ENCODE results near the gene ANO1.
A peak's percentile ranks its signal among the peaks of the same experiment; 100 is the strongest.

The ANO1 gene

GRCh38 chr11:70189622-70190021 is 111.5 kb downstream of the ANO1 start:
- no peaks in the 10 kb centered on the region for H3F3A ChIP-seq (ENCODE audit: insufficient read depth, low read length)
- no peak overlapping the region for H2AFZ ChIP-seq (ENCODE audit: low read length)
- no peak for DNase-seq
- TF ChIP-seq EZH2 (optimal IDR thresholded peaks at IDR 0.05; ENCODE audit: low read depth, low read length) (no peak), EZH2phosphoT487 (IDR thresholded peaks at IDR 0.05; ENCODE audit: low read length) (no peak), CTCF (IDR thresholded peaks at IDR 0.05; ENCODE audit: low read length) (no peak)
- no peak overlapping the region for H3K27ac ChIP-seq (ENCODE audit: low read length)
- no peaks in the 10 kb centered on the region for H3K36me3 ChIP-seq (replicated peaks; ENCODE audit: insufficient read depth, low read length)
- H3K4me2 ChIP-seq (ENCODE audit: low read depth, low read length), result no peak overlapping the region
- H3K9ac ChIP-seq (ENCODE audit: low read length), result no peak overlapping the region
- no peak overlapping the region for H3K4me3 ChIP-seq (ENCODE audit: low read length)
- no peaks in the 10 kb centered on the region for H4K20me1 ChIP-seq (ENCODE audit: insufficient read depth, low read length)
- no peaks in the 10 kb centered on the region for H3K79me2 ChIP-seq (ENCODE audit: low read length)
- no peaks in the 10 kb centered on the region for H3K4me1 ChIP-seq (ENCODE audit: low read length)
- H3K9me3 ChIP-seq (replicated peaks; ENCODE audit: insufficient read depth, low read length), result no peaks in the 10 kb centered on the region
- no peaks in the 10 kb centered on the region for H3K9me2 ChIP-seq (replicated peaks; ENCODE audit: insufficient read depth, low read length)
- peaks cover 68% of the 10 kb centered on the region for H3K27me3 ChIP-seq (replicated peaks; ENCODE audit: insufficient read depth, low read length)

GRCh38 chr11:70191495-70192140 is 113.5 kb downstream of the ANO1 start:
- no peaks in the 10 kb centered on the region for H3K36me3 ChIP-seq (replicated peaks; ENCODE audit: insufficient read depth, low read length)
- TF ChIP-seq CTCF (IDR thresholded peaks at IDR 0.05; ENCODE audit: low read length) (peak; percentile 82), EZH2 (optimal IDR thresholded peaks at IDR 0.05; ENCODE audit: low read depth, low read length) (no peak)
- H3K9ac ChIP-seq (ENCODE audit: low read length), result no peak overlapping the region
- no peaks in the 10 kb centered on the region for H3K4me1 ChIP-seq (ENCODE audit: low read length)
- peak; percentile 61 for DNase-seq
- no peak overlapping the region for H3K27ac ChIP-seq (ENCODE audit: low read length)
- no peak overlapping the region for H3K4me3 ChIP-seq (ENCODE audit: low read length)
- H3K9me2 ChIP-seq (replicated peaks; ENCODE audit: insufficient read depth, low read length), result no peaks in the 10 kb centered on the region
- 0 out of 2 replicates have a peak overlapping the region, but pooled peaks have one; percentile 24 for H2AFZ ChIP-seq (ENCODE audit: low read length)
- no peaks in the 10 kb centered on the region for H3K9me3 ChIP-seq (replicated peaks; ENCODE audit: insufficient read depth, low read length)
- no peaks in the 10 kb centered on the region for H3K79me2 ChIP-seq (ENCODE audit: low read length)
- H3K27me3 ChIP-seq (replicated peaks; ENCODE audit: insufficient read depth, low read length), result peaks cover 56% of the 10 kb centered on the region
- no peaks in the 10 kb centered on the region for H3F3A ChIP-seq (ENCODE audit: insufficient read depth, low read length)
- no peaks in the 10 kb centered on the region for H4K20me1 ChIP-seq (ENCODE audit: insufficient read depth, low read length)
- peak overlapping the region; percentile 29; the same call in 1 of the 2 replicates for H3K4me2 ChIP-seq (ENCODE audit: low read depth, low read length)

- H3K79me2 ChIP-seq (ENCODE audit: low read length), result no peaks in the 10 kb centered on the region
- no peak overlapping the region for H3K9ac ChIP-seq (ENCODE audit: low read length)
- no peak for DNase-seq
- H3K9me3 ChIP-seq (replicated peaks; ENCODE audit: insufficient read depth, low read length), result no peaks in the 10 kb centered on the region
- TF ChIP-seq EZH2phosphoT487 (IDR thresholded peaks at IDR 0.05; ENCODE audit: low read length), result no peak
- no peak for TF ChIP-seq EZH2 (optimal IDR thresholded peaks at IDR 0.05; ENCODE audit: low read depth, low read length)
- no peak for TF ChIP-seq CTCF (IDR thresholded peaks at IDR 0.05; ENCODE audit: low read length)
- H4K20me1 ChIP-seq (ENCODE audit: insufficient read depth, low read length), result no peaks in the 10 kb centered on the region
- no peaks in the 10 kb centered on the region for H3K36me3 ChIP-seq (replicated peaks; ENCODE audit: insufficient read depth, low read length)
- H3K27ac ChIP-seq (ENCODE audit: low read length), result no peak overlapping the region
- H3F3A ChIP-seq (ENCODE audit: insufficient read depth, low read length), result no peaks in the 10 kb centered on the region
- no peaks in the 10 kb centered on the region for H3K9me2 ChIP-seq (replicated peaks; ENCODE audit: insufficient read depth, low read length)
- no peak overlapping the region for H3K4me2 ChIP-seq (ENCODE audit: low read depth, low read length)
- H3K4me1 ChIP-seq (ENCODE audit: low read length), result no peaks in the 10 kb centered on the region
- no peak overlapping the region for H2AFZ ChIP-seq (ENCODE audit: low read length)
- peaks cover 47% of the 10 kb centered on the region for H3K27me3 ChIP-seq (replicated peaks; ENCODE audit: insufficient read depth, low read length)
- H3K4me3 ChIP-seq (ENCODE audit: low read length), result no peak overlapping the region
Observed at GRCh38 chr11:70192666-70193410, 114.7 kb downstream of the ANO1 start.
